ENCODE results near the gene NBAS.

DNA sequence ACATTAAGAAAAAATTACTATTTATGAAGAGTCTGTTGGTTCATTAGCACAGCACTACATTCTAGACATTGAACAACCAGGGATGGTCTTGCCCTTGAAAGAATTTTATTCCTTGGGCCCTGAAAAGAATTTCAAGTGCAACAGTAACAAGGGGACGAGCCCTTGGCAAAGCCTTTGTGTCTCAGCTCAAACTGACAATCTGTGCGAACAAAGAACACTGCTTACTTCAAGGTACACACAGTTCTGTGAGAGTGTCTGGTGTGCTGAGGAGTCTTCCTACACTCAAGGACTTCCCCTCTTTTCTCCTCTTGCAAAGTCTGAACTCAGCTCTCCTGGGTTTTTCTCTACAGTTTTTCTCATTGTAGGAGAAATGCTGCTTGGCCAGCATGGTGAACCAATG is 373.4 kb downstream of the NBAS start:
- TF ChIP-seq, protein P1, sequence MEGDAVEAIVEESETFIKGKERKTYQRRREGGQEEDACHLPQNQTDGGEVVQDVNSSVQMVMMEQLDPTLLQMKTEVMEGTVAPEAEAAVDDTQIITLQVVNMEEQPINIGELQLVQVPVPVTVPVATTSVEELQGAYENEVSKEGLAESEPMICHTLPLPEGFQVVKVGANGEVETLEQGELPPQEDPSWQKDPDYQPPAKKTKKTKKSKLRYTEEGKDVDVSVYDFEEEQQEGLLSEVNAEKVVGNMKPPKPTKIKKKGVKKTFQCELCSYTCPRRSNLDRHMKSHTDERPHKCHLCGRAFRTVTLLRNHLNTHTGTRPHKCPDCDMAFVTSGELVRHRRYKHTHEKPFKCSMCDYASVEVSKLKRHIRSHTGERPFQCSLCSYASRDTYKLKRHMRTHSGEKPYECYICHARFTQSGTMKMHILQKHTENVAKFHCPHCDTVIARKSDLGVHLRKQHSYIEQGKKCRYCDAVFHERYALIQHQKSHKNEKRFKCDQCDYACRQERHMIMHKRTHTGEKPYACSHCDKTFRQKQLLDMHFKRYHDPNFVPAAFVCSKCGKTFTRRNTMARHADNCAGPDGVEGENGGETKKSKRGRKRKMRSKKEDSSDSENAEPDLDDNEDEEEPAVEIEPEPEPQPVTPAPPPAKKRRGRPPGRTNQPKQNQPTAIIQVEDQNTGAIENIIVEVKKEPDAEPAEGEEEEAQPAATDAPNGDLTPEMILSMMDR (IDR thresholded peaks at IDR 0.05; ENCODE audit: insufficient read depth, low read length, poor library complexity, severe bottlenecking): no peak
- no peak for TF ChIP-seq EZH2phosphoT487 (conservative IDR thresholded peaks at IDR 0.05; ENCODE audit: low read length)

All from SU-DHL-6 (cell line).